ENCODE measurements around the gene SOX6.

GRCh38 chr11:16194566-16194965 lies 161.8 kb downstream of the SOX6 start:
- TF ChIP-seq CTCF (IDR thresholded peaks at IDR 0.05; ENCODE audit: low read length) (no peak), EZH2 (IDR thresholded peaks at IDR 0.05; ENCODE audit: borderline replicate concordance, low read length) (no peak)
